Measurements from ENCODE around the gene USP4.

Gene USP4

DNA sequence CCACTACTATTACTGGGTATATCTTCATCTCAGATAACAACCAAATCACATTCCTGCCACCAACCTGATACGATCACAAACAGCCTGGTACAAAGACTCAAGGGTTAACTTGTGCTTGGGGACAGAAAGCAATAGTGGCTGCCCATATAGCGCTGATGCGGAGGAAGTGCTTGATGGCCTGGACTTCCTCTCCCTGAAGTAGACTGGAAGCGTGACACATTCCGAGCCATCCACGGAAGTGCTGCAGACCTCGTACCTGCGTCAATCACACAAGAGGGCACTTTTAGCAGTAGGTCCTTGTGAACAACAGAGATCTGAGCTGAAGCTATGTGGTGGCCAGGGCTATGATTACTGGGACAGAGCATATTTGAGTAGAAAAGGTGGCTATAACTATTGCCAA, 45.5 kb downstream of the USP4 start:
- H3K4me3 ChIP-seq (ENCODE audit: low read length), result no peak overlapping the region
- no peak for TF ChIP-seq ZNF274 (IDR thresholded peaks at IDR 0.05; ENCODE audit: low read depth, low read length)

DNA sequence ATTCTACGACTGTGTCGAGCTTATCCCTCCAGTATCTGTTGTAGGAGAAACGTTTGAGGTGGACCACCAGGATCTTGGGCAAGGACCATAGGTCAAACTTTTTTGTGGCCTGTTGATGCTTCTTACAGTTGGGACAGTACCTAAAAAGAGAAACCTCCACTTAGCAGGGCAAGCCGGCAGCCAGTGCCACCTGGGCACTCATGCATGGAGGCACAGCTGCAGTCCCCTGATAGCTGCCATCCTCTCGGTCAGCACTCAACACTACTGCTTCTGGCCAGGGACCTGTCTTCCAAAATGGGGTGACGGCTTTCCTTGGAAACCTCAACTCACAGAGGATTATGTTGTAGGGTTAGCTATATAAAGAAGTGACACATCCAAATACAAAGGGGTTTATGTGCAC, 55.9 kb downstream of the USP4 start:
- H3K4me3 ChIP-seq (ENCODE audit: low read length), result no peak overlapping the region
- TF ChIP-seq ZNF274 (IDR thresholded peaks at IDR 0.05; ENCODE audit: low read depth, low read length), result no peak

DNA sequence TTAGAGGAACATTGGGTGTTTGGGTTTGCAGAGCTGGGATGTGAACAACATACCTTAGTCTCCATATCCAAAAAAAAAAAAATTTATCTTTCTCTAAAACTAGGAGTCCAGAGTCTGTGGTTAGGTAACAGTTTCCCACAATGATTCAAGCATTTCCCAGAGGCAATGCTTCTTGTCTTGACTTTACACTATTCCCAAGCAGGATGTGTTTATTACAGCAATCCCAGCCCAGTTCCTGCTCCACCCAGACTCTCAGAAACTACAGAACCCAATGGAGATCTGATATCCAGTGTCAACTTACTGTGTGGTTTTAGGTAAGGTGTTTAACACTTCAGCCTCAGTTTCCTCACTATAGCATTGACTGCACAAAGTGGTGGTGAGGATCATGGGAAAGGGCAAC, 60.5 kb downstream of the USP4 start:
- H3K4me3 ChIP-seq (ENCODE audit: low read length), result no peak overlapping the region
- no peak for TF ChIP-seq ZNF274 (IDR thresholded peaks at IDR 0.05; ENCODE audit: low read depth, low read length)

DNA sequence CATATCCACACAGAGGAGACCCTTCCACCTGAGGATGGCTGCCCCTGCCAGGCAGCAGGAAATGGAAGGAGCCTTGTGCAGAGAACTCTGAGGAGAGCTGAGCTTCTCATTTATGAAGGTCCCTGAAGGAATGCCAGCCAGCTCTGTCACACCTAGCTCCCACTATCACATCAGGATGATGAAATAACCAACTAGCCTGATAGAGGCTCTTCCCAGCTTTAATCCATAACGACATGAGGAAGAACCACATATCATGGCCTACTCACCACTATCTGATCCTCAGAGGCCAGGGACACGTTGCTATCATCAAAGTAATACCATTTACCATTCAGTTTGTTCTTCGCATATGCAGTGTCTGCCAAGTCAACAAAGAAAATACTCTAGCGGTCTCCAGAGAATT, 61.3 kb downstream of the USP4 start:
- no peak for TF ChIP-seq ZNF274 (IDR thresholded peaks at IDR 0.05; ENCODE audit: low read depth, low read length)
- no peak overlapping the region for H3K4me3 ChIP-seq (ENCODE audit: low read length)

DNA sequence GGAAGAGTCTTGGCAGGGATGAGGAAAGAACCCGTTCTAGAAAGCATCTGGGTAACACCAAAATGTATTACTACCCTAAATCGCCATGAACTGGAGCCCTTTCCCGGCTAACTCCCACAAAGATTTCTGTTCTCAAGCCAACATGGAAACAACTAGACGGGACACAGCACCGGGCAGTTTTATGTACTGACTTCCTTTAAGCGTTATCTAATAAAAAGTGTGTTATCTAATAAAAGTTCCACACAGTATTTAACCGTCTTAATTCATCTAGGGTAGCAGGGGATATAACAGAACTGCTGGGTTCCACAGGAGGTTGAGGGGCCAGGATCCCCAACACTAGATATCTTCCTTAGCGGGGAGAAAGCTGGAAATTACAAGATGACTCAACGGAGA, 62.5 kb downstream of the USP4 start:
- TF ChIP-seq ZNF274 (IDR thresholded peaks at IDR 0.05; ENCODE audit: low read depth, low read length), result no peak
- peak overlapping the region; percentile 45; the same call in 1 of the 2 replicates for H3K4me3 ChIP-seq (ENCODE audit: low read length)

DNA sequence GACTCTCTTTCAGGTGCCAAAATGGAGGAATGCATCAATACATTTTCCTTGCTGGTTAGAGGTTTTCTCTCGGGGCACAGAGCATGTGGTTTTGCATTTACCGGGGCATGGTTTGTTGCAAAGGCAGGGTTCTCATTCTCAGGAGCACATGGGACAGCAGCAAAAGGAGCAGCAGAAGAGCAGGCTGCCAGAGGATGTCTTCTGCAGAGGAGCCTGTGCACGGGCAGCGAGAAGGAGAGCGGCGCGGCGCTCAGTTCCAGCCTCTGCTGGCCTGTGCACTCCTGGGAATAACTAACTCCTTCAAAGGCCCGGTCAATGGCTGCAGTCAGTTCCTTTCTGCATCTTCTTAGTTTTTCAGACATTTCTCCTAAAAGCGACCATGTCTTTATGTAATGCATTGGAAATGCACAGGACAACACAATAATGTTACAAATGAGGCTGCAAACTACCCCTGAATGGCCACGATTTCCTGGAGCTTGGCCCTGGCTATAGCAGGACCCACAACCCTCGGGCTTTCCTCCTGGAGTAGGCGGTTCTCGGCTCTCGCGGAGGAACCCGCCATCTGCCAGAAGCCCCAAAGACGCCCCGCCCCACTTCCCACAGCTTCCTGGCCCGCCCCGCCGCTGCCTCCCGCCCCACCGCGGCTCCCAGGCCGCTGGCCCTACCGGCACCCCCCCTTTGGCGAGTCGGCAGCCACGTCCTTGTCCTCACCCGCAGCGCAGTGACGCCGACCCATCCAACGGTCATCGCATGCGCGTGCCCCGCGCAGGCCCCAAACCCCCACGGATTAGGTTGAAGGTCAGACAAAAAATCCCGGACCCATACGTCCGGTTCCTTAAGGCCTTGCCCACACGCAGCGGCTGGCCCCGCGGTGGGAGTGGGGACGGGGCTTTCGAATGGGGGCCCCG, 63.1 kb downstream of the USP4 start, which contains the start of gene C3orf62:
C3orf62 (minus strand) TSS at position 758 of the 908 bp plus-strand sequence; CDS start at position 398, 360 bp downstream.
- peak within 1 kb of the TSS; percentile 49; the same call in 1 of the 2 replicates for H3K4me3 ChIP-seq (ENCODE audit: low read length)
- no peak for TF ChIP-seq ZNF274 (IDR thresholded peaks at IDR 0.05; ENCODE audit: low read depth, low read length)

DNA sequence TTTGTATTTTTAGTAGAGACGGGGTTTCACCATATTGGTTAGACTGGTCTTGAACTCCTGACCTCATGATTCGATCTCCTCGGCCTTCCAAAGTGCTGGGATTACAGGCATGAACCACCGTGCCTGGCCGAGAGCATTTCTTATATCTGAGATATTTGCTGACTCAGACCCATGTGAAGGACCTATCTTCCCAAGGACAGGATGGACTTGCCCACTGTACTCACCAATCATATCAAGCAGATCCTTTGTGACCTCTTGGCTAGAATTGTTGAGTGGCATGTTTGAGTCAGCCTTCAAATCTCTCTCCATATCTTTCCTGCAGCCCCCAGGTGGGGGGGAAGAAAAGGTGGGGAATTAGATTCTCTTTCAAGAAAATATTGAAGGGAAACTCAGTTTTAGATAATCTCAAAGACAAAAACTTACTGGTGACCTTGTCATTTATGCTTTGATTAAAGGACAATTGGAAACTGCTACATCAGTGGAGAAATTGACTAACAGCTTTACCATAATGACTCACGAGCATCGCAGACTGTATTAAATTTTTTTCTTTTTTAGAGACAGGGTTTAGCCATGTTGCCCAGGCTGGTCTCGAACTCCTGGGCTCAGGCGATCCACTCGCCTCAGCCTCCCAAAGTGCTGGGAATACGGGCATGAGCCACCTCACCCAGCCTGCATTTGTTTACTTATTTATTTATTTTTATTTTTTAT, 65.9 kb downstream of the USP4 start:
- H3K4me3 ChIP-seq (ENCODE audit: low read length), result no peak overlapping the region

DNA sequence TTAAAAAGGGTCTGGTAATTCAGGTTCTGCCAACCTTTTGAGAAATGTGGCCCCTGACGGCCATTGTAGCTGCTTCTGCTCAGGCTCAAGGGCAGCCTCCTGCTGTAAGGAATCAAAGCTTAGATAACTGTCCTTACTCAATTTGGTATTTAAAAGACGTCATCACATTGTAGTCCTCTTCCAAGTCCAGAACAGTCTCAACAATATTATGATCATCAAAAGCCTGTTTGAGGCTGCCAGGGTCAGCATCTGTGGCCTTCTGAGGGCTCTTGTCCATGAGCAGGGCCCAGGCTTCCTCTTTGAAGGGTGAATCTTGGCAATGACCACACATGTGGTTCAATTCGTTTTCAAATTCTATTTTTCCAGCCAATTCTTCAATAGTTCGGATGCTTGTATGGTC, 68.8 kb downstream of the USP4 start:
- no peak overlapping the region for H3K4me3 ChIP-seq (ENCODE audit: low read length)
- TF ChIP-seq ZNF274 (IDR thresholded peaks at IDR 0.05; ENCODE audit: low read depth, low read length), result no peak

More for the DNA sequence above, 65.9 kb downstream of the USP4 start:
- TF ChIP-seq ZNF274 (IDR thresholded peaks at IDR 0.05; ENCODE audit: low read depth, low read length), result no peak

DNA sequence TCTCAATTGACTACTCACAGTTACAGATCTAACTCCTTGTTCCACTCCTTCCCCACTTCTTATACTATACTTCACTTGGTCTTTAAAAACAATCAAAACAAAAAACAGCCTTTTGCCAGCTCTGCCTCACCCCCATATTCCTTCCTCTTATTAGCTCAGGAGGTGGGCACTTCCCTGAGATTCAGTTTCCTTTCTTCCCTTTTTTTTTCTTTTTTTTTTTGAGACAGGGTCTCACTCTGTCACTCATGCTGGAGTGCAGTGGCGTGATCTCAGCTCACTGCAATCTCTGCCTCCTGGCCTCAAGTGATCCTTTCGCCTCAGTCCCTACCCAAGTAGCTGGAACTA, 69.7 kb downstream of the USP4 start:
- H3K4me3 ChIP-seq (ENCODE audit: low read length), result no peak overlapping the region
- TF ChIP-seq ZNF274 (IDR thresholded peaks at IDR 0.05; ENCODE audit: low read depth, low read length), result no peak

DNA sequence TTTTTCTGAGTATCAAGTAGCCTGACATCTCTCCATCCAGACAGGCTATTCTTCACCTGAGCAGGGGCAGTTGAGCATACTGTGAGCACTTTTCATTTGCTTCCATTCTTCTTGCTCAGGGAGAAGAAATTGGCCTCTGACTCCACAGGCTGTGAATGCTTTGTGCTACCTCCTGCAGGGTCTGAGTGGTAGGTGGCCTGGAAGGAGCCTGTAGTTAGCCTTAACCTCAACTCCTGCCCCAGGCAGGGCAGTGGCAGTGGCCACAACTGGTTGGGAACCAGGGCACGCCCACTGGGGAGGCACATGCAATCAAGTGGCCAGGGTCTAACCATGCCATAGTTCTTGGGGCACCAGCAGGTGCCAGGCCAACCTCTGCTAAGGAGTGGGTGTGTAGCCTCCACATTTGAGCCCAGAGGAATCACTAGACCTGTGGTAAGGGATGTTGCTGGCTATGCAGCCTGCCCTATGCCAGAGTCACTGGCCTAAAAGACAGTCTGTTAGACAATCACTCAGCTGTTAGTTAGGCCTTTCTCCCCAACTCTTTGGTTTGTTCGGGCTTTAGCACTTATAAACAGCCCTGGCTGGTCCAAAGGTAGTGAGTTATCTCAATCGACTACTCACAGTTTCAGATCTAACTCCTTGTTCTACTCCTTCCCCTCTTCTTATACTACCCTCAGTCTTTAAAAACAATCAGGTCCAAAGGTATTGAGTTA, 70.3 kb downstream of the USP4 start:
- no peak overlapping the region for H3K4me3 ChIP-seq (ENCODE audit: low read length)
- TF ChIP-seq ZNF274 (IDR thresholded peaks at IDR 0.05; ENCODE audit: low read depth, low read length), result no peak

DNA sequence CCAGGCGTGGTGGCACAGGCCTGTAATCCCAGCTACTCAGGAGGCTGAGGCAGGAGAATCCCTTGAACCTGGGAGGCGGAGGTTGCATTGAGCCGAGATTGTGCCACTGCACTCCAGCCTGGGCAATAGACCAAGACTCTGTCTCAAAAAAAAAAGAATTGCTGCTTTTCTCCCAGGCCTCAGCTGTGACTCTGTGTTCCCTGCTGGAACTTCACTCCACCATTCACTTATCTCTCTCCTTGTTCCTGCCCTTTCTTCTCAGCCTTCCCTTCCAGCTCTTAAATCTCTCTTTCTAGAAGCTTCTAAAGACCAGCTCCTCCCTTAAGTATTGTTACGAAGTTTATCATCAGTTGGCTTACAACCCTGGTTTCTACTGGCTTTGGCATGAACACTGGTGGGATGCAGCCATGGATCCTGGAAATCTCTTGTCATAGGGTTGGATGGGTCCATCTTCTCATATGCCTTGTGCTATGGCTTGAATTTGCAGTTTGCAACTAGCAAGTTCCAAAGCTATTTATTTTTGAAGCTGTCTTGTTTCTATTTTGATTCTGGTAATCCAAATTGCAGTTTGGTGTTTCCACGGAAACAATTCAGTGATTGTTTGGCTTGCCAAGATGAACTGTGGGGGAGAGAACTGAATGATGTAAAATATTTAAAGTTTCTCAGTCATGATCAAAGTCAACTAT, 73.3 kb downstream of the USP4 start:
- TF ChIP-seq ZNF274 (IDR thresholded peaks at IDR 0.05; ENCODE audit: low read depth, low read length), result no peak
- no peak overlapping the region for H3K4me3 ChIP-seq (ENCODE audit: low read length)

DNA sequence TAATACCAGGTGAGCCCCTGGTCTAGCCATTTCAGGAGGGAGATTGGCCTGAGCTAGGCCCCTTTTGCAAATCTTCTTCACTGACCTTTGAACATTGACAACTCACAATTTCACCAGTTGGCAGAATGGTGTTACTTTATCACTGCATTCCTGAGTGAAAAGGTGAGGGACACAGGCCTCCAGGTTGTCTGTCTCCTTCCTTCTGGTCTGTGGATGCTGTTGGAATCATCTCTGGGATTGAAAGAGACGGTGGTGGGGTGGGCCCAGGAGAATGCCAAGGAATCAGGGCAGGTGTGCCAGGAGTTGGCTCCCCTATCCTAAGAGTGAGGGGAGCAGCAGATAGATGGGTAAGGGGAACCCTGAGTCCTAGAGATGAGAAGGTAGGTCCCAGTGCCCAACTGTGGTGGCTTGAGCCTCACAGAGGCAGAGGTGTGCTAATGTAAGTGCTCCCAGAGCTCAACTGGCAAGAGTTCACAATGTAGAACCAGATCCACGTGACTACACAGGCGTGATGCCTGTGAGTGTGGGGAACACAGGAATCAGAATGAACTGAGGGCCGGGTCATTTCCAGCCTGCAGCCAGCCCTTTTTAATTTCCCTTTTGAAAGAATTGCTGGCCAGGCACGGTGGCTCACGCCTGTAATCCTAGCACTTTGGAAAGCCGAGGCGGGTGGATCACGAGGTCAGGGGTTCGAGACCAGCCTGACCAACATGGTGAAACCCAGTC, 74.0 kb downstream of the USP4 start:
- TF ChIP-seq ZNF274 (IDR thresholded peaks at IDR 0.05; ENCODE audit: low read depth, low read length), result no peak
- no peak overlapping the region for H3K4me3 ChIP-seq (ENCODE audit: low read length)

DNA sequence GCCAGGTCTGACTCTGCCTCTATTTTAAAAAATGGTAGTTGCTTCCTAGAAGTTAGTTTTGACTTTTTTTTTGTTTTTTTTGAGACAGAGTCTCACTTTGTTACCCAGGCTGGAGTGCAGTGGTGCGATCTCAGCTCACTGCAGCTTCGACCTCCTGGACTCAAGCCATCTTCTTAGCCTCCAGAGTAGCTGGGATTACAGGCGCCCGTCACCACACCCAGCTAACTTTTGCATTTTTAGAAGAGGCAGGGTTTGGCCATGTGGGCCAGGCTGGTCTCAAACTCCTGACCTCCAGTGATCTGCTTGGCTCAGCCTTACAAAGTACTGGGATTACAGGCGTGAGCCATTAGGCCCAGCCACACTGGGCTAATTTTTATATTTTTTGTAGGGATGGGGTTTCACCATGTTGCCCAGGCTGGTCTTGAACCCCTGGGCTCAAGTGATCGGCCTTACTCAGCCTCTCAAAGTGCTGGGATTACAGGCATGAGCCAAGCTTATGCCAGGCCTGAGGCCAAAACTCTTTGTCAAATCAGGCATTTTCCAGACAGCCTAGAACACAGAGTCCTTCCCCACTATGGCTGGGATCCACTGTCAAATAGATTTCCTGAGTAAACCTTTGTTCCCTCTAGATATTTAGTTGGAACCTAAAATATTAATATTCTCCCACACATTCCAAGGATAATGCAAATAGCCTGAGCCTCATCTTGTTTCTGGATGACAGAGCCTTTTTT, 76.5 kb downstream of the USP4 start:
- no peak overlapping the region for H3K4me3 ChIP-seq (ENCODE audit: low read length)
- no peak for TF ChIP-seq ZNF274 (IDR thresholded peaks at IDR 0.05; ENCODE audit: low read depth, low read length)

Data from GM08714 (cell line).